Keratinocyte (primary cell): Measurements from ENCODE around the gene RARRES1. TPM values are rescaled to one million over a fixed set of nuclear protein-coding genes. Genes with fewer than 3 reads are reported as not detected.

Experiments
- DNase-seq: peaks from one replicate; pipeline ENCODE4 v3.0.0-alpha.2; 2011; ENCODE audit warnings: low read depth, missing footprints, low spot score
- FAIRE-seq: peaks from 2 replicates; lab custom pipeline; 2011; peaks lifted over from hg19 to GRCh38; lab: Jason Lieb, UNC
- H2AFZ ChIP-seq: 2 replicates; pipeline ENCODE4 v1.6.0; 2012; ENCODE audit warnings: low read length, control low read depth, inconsistent platforms; ENCODE audit not compliant: control insufficient read depth
- H3K27ac ChIP-seq: 2 replicates; pipeline ENCODE4 v1.5.1; 2011; ENCODE audit warnings: low read length; ENCODE audit not compliant: control insufficient read depth, insufficient read depth
- H3K27me3 ChIP-seq: 3 replicates; pipeline ENCODE4 v1.6.0; 2011; ENCODE audit warnings: low read length; ENCODE audit not compliant: control insufficient read depth, insufficient read depth; ENCODE audit errors: extremely low read depth
- H3K36me3 ChIP-seq, 2 experiments: 2 replicates in 1 of 2; 3 replicates in 1 of 2; pipeline ENCODE4 v1.5.1; 2011; ENCODE audit warnings: low read length in 2 of 2, mild to moderate bottlenecking in 1 of 2; ENCODE audit not compliant: control insufficient read depth in 2 of 2, insufficient read depth in 2 of 2; ENCODE audit errors: extremely low read depth in 1 of 2
- H3K4me1 ChIP-seq: 3 replicates; pipeline ENCODE4 v1.5.1; 2011; ENCODE audit warnings: low read length; ENCODE audit not compliant: control insufficient read depth, insufficient read depth; ENCODE audit errors: extremely low read depth
- H3K4me2 ChIP-seq: 3 replicates; pipeline ENCODE4 v1.6.0; 2011; ENCODE audit warnings: low read depth, low read length; ENCODE audit not compliant: control insufficient read depth, insufficient read depth; ENCODE audit errors: extremely low read depth
- H3K4me3 ChIP-seq, 3 experiments: fragments of 200-600 bp in 1 of 3; sonication (generic) in 1 of 3; 2 replicates in 2 of 3; 3 replicates in 1 of 3; pipeline ENCODE4 v1.5.1; 2011 to 2016; ENCODE audit warnings: low read length in 3 of 3, mild to moderate bottlenecking in 3 of 3, control low read depth in 2 of 3, inconsistent platforms in 1 of 3, low read depth in 1 of 3, mixed read lengths in 1 of 3, mixed run types in 1 of 3, moderate library complexity in 1 of 3; ENCODE audit not compliant: control insufficient read depth in 2 of 3, insufficient read depth in 2 of 3; ENCODE audit errors: extremely low read depth in 1 of 3
- H3K79me2 ChIP-seq: 2 replicates; pipeline ENCODE4 v1.6.0; 2012; ENCODE audit warnings: low read length; ENCODE audit not compliant: control insufficient read depth, insufficient read depth
- H3K9ac ChIP-seq: 3 replicates; pipeline ENCODE4 v1.6.0; 2011; ENCODE audit warnings: low read length; ENCODE audit not compliant: control insufficient read depth, insufficient read depth; ENCODE audit errors: extremely low read depth
- H3K9me1 ChIP-seq: 3 replicates; pipeline ENCODE4 v1.6.0; 2011; ENCODE audit warnings: low read length; ENCODE audit not compliant: control insufficient read depth, insufficient read depth; ENCODE audit errors: extremely low read depth
- H3K9me3 ChIP-seq: 2 replicates; pipeline ENCODE4 v1.5.1; 2012; ENCODE audit warnings: low read depth, low read length; ENCODE audit not compliant: control insufficient read depth
- H4K20me1 ChIP-seq: 3 replicates; pipeline ENCODE4 v1.6.0; 2011; ENCODE audit warnings: low read length; ENCODE audit not compliant: control insufficient read depth, insufficient read depth; ENCODE audit errors: extremely low read depth
- EZH2 ChIP-seq: IDR thresholded peaks from one replicate; pipeline ENCODE4 v1.6.1; 2012; ENCODE audit warnings: inconsistent platforms, mild to moderate bottlenecking, low read length, moderate library complexity
- dilution Hi-C: fragments of 300-500 bp; cut with MboI; formaldehyde crosslinking; loops from one replicate; pipeline ENCODE4 v1.7.0; 2020; ENCODE audit warnings: low sequenced_read_pairs; ENCODE audit not compliant: extremely low pct_ligation_motif_present
- polyA plus RNA-seq, 5 experiments: library from polyadenylated mRNA; depleted of rRNA in 3 of 5; stranded (reverse) in 3 of 5; stranded (forward) in 1 of 5; unstranded in 1 of 5; fragments of >200 nt; gene quantifications; 1 replicate in 1 of 5; 2 replicates in 3 of 5; 3 replicates in 1 of 5; pipeline versions ENCODE4 v1.2.1 to v1.2.3, GENCODE V29; 2011 to 2012; ENCODE audit warnings: missing spikeins in 2 of 5, low read depth in 1 of 5, low replicate concordance in 1 of 5
- TF ChIP-seq, protein P1 (sequence below), 3 experiments: IDR thresholded peaks in 1 of 3; conservative IDR thresholded peaks in 1 of 3; optimal IDR thresholded peaks in 1 of 3; 2 replicates in 2 of 3; 3 replicates in 1 of 3; pipeline versions ENCODE3 to v1.5.1; 2011; ENCODE audit warnings: low read length in 3 of 3, mild to moderate bottlenecking in 3 of 3, moderate library complexity in 2 of 3, control low read depth in 1 of 3, inconsistent platforms in 1 of 3; ENCODE audit not compliant: insufficient read depth in 2 of 3; ENCODE audit errors: extremely low read depth in 1 of 3

The RARRES1 gene
- polyA plus RNA-seq, 1 donor (not counting 4 experiments of a cell fraction or from before 2014, with no cell fraction given) = not detected

DNA sequence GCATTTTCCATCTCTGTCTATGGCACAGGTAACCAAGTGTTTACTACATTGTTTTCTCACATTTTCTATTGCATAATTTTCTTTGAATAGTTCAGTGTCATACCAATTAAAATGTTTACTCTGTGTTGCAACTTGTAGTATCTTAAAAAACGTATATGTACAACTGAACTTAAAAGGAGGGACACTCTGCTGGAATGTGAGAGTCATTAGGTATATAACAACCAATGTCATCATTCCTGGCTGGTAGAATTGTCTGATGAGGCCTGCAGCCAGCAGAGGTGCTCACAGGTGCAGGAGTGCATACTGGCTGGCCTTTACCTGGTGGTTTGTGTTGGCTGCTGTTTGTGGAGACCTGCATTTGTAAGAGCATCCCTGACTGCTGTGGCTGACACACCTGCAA, 19.1 kb upstream of the RARRES1 start:
- Histone ChIP-seq H3K4me3 (no peak overlapping the region), H2AFZ (no peak overlapping the region), H3K36me3 (no peaks in the 10 kb centered on the region), H3K27ac (no peak overlapping the region), H3K4me1 (no peaks in the 10 kb centered on the region), H3K9ac (no peak overlapping the region), H3K9me1 (no peaks in the 10 kb centered on the region), H3K9me3 (no peaks in the 10 kb centered on the region), H3K79me2 (no peaks in the 10 kb centered on the region), H4K20me1 (no peaks in the 10 kb centered on the region), H3K4me2 (no peak overlapping the region), H3K27me3 (no peaks in the 10 kb centered on the region)
- dilution Hi-C loops = no loop called here
- no peak for FAIRE-seq
- TF ChIP-seq, protein P1, sequence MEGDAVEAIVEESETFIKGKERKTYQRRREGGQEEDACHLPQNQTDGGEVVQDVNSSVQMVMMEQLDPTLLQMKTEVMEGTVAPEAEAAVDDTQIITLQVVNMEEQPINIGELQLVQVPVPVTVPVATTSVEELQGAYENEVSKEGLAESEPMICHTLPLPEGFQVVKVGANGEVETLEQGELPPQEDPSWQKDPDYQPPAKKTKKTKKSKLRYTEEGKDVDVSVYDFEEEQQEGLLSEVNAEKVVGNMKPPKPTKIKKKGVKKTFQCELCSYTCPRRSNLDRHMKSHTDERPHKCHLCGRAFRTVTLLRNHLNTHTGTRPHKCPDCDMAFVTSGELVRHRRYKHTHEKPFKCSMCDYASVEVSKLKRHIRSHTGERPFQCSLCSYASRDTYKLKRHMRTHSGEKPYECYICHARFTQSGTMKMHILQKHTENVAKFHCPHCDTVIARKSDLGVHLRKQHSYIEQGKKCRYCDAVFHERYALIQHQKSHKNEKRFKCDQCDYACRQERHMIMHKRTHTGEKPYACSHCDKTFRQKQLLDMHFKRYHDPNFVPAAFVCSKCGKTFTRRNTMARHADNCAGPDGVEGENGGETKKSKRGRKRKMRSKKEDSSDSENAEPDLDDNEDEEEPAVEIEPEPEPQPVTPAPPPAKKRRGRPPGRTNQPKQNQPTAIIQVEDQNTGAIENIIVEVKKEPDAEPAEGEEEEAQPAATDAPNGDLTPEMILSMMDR (optimal IDR thresholded peaks at IDR 0.05 in 1 of 3, IDR thresholded peaks at IDR 0.05 in 1 of 3, conservative IDR thresholded peaks at IDR 0.05 in 1 of 3; ENCODE audit: extremely low read depth in 1 of 3, insufficient read depth in 2 of 3, low read length in 3 of 3) = no peak
- no peak for DNase-seq

DNA sequence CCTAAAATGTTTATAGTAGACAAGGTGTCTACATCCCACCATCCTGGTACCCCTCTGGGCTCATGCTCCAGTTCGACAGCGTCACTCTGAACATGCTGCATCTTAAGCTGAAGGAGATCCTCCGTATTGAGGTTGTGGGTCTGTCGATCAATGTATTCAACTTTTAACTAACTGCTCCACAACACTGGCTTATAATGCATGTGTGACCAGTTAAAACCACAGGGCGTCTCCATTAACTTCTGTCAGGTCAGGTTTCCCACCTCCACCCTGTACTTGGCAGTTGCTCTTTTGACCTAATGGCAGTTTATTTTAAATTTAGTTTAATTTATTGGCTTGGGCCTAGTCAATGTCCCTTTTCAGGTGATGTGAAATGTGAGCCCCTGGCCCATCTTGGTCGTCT, 17.8 kb upstream of the RARRES1 start:
- Histone ChIP-seq H3K4me2 (no peak overlapping the region), H3K4me3 (no peak overlapping the region), H3K36me3 (no peaks in the 10 kb centered on the region), H3K9me3 (no peaks in the 10 kb centered on the region), H3K9me1 (no peaks in the 10 kb centered on the region), H3K79me2 (no peaks in the 10 kb centered on the region), H3K4me1 (no peaks in the 10 kb centered on the region), H3K27me3 (no peaks in the 10 kb centered on the region), H3K9ac (no peak overlapping the region), H3K27ac (no peak overlapping the region), H4K20me1 (no peaks in the 10 kb centered on the region), H2AFZ (no peak overlapping the region)
- DNase-seq = no peak
- no peak for FAIRE-seq
- TF ChIP-seq EZH2 = no peak
- TF ChIP-seq, protein P1 (optimal IDR thresholded peaks at IDR 0.05 in 1 of 3, IDR thresholded peaks at IDR 0.05 in 1 of 3, conservative IDR thresholded peaks at IDR 0.05 in 1 of 3; ENCODE audit: extremely low read depth in 1 of 3, insufficient read depth in 2 of 3, low read length in 3 of 3) = no peak
- dilution Hi-C loops = no loop called here
